Pancreas (tissue), 8 donors: Measurements from ENCODE around the gene C16orf46. TPM values are rescaled to one million over a fixed set of nuclear protein-coding genes. Genes with fewer than 3 reads are reported as not detected.

Experiments used
- polyA plus RNA-seq, 2 donors: library from polyadenylated mRNA; stranded (reverse); fragments of 200-250 nt; gene quantifications; one replicate each; pipeline ENCODE4 v1.2.3, GENCODE V29; 2013
- total RNA-seq, 6 donors: library from RNA; stranded (reverse); fragmentation: NEBNext Ultra II Directional in 4 of 6; extraction: Animal tissue kit (Norgen Biotek cat#: 25700) in 4 of 6; gene quantifications; one replicate each; pipeline versions ENCODE4 v1.2.1 to v1.2.4, GENCODE V29; 2021 to 2023
- donor health status: healthy with polysubstance abuse.
- donor health status: DM: no; HTN: no; CAD: no; lungs with moderate emphysema.
- donor health status: DM: no; HTN: no; CAD: no.
- donor health status: Bipolar disorder and iron deficiency.
- donor health status: DM: yes; HTN: yes; CAD: no.
- donor health status: DM: no; HTN: no; CAD: no.
- donor health status: DM: no; HTN: no; CAD: no.
- donor health status: DM: yes; HTN: yes; CAD: no.

The C16orf46 gene
- total and polyA plus RNA-seq, 8 donors: 0.08 to 1.4 (median 0.79) TPM; not detected in 1

Other genes with a start within 250 kb of the C16orf46 start
- gene CMC2, start 70.4 kb downstream of the C16orf46 start, total RNA-seq: 10 to 100 TPM; 13.3 to 24.4 (median 21.7) TPM
- gene CMC2, start 70.4 kb downstream of the C16orf46 start, polyA plus RNA-seq: 10 to 100 TPM; 32.2 to 58.1 TPM
- 1 to 10 TPM; 2.0 to 4.1 (median 3.5) TPM for gene CENPN, start 70.0 kb downstream of the C16orf46 start, total RNA-seq
- gene CENPN, start 70.0 kb downstream of the C16orf46 start, polyA plus RNA-seq: 1 to 10 TPM; 1.4 to 1.5 TPM
- gene ATMIN, start 41.4 kb downstream of the C16orf46 start, total RNA-seq: 10 to 100 TPM; 10.4 to 18.8 (median 14.8) TPM
- gene ATMIN, start 41.4 kb downstream of the C16orf46 start, polyA plus RNA-seq: 10 to 100 TPM in 1 of 2 donors, 1 to 10 TPM in 1; 6.3 to 10.7 TPM
- 10 to 100 TPM in 3 of 6 donors, 1 to 10 TPM in 3; 7.4 to 18.0 (median 10.7) TPM for gene GCSH, start 19.2 kb upstream of the C16orf46 start, total RNA-seq
- gene GCSH, start 19.2 kb upstream of the C16orf46 start, polyA plus RNA-seq: 10 to 100 TPM; 13.0 to 18.7 TPM
- under 1 TPM in 4 of 6 donors, not detected in 2; 0.16 to 0.49 (median 0.30) TPM for gene BCO1, start 161.5 kb upstream of the C16orf46 start, total RNA-seq
- gene BCO1, start 161.5 kb upstream of the C16orf46 start, polyA plus RNA-seq: under 1 TPM in 1 of 2 donors, not detected in 1; 0.87 TPM
- gene GAN, start 237.7 kb upstream of the C16orf46 start, total RNA-seq: 1 to 10 TPM; 3.6 to 4.8 (median 3.9) TPM
- gene GAN, start 237.7 kb upstream of the C16orf46 start, polyA plus RNA-seq: under 1 TPM; 0.68 to 0.87 TPM